ENCODE data around the gene SERTAD2.

The SERTAD2 gene, protein sequence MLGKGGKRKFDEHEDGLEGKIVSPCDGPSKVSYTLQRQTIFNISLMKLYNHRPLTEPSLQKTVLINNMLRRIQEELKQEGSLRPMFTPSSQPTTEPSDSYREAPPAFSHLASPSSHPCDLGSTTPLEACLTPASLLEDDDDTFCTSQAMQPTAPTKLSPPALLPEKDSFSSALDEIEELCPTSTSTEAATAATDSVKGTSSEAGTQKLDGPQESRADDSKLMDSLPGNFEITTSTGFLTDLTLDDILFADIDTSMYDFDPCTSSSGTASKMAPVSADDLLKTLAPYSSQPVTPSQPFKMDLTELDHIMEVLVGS

GRCh38 chr2:64653109-64654062, at the start of gene SERTAD2:
TSS of gene SERTAD2 (minus strand) at chr2:64653913. CDS start at chr2:64636871, 17,042 bp downstream.
- peak; percentile 78 for DNase-seq

DNA sequence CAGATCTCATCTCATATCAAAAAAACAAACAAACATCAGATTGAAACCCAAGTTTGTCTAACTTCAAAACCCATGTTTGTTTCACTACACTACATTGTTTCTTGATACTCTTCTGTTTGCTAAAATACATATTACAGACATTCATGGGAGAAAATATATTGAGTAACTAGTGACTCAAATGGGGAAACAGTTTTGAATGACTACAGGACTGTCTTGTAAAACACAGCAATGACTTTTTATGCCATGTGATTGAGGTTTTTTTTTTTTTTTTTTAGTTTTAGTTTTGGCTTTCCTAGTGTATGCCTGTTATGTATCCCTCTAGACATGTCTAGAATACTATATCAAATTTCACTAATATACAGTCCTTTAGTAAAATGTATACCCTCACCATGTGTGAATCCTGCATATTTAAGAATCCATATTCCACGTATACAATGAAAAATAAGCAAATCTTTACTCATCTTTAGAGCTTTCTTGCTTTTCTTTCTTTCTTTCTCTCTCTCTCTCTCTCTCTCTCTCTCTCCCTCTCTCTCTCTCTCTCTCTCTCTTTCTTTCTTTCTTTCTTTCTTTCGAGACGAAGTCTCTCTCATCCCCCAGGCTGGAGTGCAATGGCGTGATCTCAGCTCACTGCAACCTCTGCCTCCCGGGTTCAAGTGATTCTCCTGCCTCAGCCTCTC, 46.6 kb upstream of the SERTAD2 start:
- no peak for DNase-seq

DNA sequence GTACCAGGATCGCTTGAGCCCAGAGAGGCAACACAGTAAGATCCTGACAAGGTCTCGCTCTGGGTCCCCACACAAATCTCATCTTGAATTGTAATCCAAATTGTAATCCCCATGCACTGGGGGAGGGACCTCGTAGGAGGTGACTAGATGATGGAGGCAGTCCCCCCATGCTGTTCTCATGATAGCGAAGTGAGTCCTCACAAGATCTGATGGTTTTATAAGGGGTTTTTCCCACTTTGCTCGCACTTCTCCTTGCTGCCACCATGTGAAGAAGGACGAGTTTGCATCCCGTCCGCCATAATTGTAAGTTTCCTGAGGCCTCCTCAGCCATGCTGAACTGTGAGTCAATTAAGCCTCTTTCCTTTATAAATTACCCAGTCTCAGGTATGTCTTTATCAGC, 46.0 kb upstream of the SERTAD2 start:
- DNase-seq = no peak

GRCh38 chr2:64698668-64699444, 45.1 kb upstream of the SERTAD2 start:
- DNase-seq = no peak

- DNase-seq = no peak
These were observed 44.5 kb upstream of the SERTAD2 start for GRCh38 chr2:64698177-64698643.

GRCh38 chr2:64697297-64698176, 43.8 kb upstream of the SERTAD2 start:
- DNase-seq = no peak

- no peak for DNase-seq
These were observed 42.9 kb upstream of the SERTAD2 start for GRCh38 chr2:64696636-64697035.

- DNase-seq = no peak
These were observed 42.1 kb upstream of the SERTAD2 start for GRCh38 chr2:64695721-64696261.

DNA sequence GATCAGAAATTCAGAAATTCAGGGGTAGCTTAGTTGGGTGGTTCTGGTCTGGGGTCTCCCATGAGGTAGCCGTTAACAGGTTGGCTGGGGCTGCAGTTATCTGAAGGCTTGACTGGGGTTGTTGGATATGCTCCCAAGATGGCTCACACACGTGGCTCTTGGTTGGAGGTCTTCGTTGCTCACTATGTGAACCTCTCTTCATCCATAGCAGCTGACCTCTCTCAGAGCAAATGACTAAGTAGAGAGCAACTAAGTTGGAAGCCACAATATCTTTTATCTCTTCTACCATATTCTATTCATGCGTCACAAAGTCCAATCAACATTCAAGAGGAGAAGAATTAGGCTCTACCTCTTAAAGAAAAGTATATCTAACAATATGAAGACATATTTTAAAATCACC, 38.7 kb upstream of the SERTAD2 start:
- DNase-seq = no peak

- DNase-seq = no peak
These were observed 35.2 kb upstream of the SERTAD2 start for GRCh38 chr2:64688909-64689308.

DNA sequence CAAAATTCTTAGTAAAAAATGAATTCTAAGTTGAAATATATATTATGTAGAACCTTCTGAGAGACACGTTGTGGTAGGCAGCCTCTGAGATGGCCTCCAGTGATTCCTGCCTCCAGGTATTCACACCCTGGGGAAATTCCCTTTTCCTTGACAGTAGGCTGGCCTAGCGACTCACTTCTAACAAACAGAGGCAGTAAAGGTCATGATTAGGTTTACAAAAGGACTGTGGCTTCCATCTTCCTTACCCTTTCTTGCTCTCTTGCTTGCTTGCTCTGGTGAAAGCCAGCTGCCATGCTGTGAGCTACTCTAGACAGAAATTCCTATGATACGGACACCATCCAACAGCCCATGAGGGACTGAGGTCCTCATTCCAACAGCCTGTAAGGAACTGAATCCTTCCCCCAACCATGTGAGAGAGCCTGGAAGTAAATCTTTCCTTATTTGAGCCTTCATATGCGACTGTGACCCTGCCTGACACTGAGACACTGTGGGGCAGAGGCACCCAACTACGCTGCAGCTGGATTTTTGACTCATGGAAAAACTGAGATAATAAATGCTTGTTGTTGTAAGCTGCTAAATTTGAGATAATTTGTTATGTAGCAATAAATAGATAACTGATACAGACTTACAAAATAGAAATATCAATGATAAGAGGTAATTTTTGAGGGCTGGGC, 32.7 kb upstream of the SERTAD2 start:
- no peak for DNase-seq

DNA sequence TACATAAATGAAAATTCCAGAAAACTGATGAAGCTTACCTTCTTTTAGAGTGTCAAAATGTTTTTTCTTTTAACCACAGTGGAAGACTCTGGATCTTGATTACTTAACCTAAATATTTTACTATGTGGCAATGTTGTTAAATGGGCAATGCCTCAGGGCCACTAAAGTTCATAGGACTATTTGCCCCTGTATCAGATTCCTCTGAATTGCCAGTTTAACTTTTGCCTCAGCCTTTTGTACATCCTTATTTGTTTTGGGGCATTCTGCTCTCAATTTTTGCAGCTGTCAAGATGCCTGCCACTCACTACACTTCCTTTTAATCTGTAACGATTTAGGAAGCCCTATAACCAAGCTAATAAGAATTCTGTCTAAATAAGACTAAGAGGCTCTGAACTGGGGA, 31.7 kb upstream of the SERTAD2 start:
- no peak for DNase-seq

DNA sequence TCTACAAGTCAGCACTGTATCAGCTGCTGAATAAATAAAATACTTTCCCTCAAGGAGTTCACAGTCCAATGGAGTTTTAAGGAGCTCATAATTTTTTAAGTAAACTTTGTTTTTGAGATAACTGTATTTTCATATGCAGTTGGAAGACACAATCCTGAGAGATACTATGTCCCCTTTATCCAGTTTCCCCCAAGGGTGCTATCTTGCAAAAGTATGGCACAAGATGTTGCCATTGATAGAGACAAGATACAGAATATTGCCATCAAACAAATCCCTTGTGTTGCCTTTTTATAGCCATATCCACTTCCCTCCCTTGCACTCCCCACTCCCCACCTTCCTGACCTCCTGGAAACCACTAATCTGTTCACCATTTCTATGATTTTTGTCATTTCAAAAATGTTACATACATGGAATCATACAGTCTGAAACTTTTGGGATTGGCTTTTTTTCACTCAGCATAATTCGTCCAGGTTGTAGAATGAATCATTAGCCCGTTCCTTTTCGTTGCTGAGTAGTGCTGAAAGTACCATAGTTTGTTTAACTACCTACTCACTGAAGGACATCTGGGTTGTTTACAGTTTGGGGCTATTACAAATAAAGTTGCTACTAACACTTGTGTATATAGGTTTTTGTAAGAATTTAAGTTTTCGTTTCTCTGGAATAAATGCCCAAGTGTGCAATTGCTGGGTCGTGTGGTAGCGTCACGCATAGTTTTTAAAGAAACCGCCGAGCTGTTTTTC, 30.2 kb upstream of the SERTAD2 start:
- no peak for DNase-seq

GRCh38 chr2:64681479-64681967, 27.8 kb upstream of the SERTAD2 start:
- DNase-seq = no peak

- no peak for DNase-seq
These were observed 26.1 kb upstream of the SERTAD2 start for GRCh38 chr2:64679673-64680425.

DNA sequence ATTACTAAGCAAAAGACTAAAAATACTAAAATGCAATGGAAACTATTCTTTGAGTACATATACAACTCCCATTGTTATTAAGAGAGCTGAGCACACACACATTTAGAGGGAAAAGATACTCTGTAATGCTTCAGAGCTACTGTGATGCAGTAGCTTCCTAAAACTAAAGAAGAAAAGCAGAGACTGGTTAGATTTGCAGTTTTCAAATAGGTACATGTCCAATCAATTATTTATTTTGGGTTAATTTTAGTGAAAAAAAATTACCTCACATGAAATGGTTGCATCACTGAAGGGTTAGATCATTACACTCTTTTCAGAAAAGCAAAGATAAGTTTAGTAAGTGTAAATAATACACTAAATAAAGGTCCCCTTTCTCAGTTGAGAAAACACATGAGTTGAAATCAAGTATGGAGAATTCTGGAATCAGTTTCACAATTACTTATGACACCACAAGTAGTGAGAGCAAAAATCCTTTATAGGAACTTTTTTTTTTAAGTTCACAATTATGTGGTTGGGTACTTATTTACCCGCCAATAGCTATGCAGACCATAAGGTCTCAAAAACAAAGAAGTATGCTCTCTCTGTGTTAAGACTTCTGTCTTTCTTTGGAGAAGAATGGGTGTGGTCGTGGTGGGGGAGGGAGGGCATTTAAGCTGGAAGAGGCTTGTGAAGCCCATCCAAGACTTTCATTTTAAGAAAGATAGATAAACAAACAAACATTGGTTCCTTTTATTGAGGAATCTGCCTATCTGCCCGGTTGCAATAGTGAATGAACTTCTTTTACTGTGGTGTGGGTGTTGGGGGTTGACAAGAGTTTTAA, 25.3 kb upstream of the SERTAD2 start:
- DNase-seq = no peak

DNA sequence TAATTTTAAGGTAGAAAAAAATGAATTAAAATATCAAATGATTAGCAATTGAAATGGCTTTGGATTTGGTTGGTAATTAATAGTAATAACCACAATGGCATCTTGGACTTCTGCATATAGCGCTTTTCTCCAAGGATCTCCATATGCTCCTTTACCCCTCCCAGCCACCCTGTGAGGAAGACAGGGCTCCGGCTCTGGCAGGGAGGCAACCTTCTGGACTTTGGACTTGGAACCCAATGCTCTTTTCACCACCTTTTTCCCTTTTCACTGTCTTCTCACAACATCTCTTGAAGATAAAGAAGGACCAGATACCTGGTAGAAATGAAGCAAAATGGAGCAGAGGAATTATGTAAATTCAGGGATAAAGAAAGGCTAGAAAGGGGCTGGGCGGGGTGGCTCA, 23.8 kb upstream of the SERTAD2 start:
- DNase-seq = no peak

GRCh38 chr2:64675860-64676259, 22.1 kb upstream of the SERTAD2 start:
- no peak for DNase-seq

Data from NCI-H774 (cell line).